Gastrocnemius medialis (tissue), 4 donors: ENCODE data around the gene SLC12A4. TPM values are rescaled to one million over a fixed set of nuclear protein-coding genes. Genes with fewer than 3 reads are reported as not detected.

Source experiments
- ATAC-seq, 2 donors: fragments of 150-250 bp; one replicate each; pipeline ENCODE4 v1.9.1; 2016
- DNase-seq, 2 donors: peaks; one replicate each; pipeline ENCODE4 v3.0.0-alpha.2; 2019
- H3K27ac ChIP-seq, 4 donors: fragments of 200-600 bp; sonication (generic); 1 replicate in 1 of 4; 2 replicates in 3 of 4; pipeline ENCODE4 v1.5.1; 2016 to 2018; ENCODE audit warnings: mild to moderate bottlenecking in 2 of 4, moderate library complexity in 1 of 4
- H3K27me3 ChIP-seq, 3 donors: fragments of 200-600 bp; sonication (generic) in 2 of 3; 1 replicate in 1 of 3; 2 replicates in 2 of 3; pipeline versions ENCODE4 v1.5.1 to v1.6.0; 2016 to 2019; ENCODE audit warnings: mild to moderate bottlenecking in 1 of 3, moderate library complexity in 1 of 3
- H3K36me3 ChIP-seq, 2 donors: fragments of 200-600 bp; sonication (generic) in 1 of 2; one replicate each; pipeline ENCODE4 v1.5.1; 2017 to 2018
- H3K4me1 ChIP-seq, 2 donors: fragments of 200-600 bp; sonication (generic) in 1 of 2; one replicate each; pipeline ENCODE4 v1.5.1; 2016 to 2017; ENCODE audit warnings: mild to moderate bottlenecking in 2 of 2
- H3K4me3 ChIP-seq, 4 donors: fragments of 200-600 bp; sonication (generic) in 3 of 4; 1 replicate in 1 of 4; 2 replicates in 3 of 4; pipeline ENCODE4 v1.5.1; 2016 to 2019; ENCODE audit warnings: mild to moderate bottlenecking in 2 of 4
- H3K9me3 ChIP-seq, 3 donors: fragments of 200-600 bp; sonication (generic) in 2 of 3; 1 replicate in 1 of 3; 2 replicates in 2 of 3; pipeline ENCODE4 v1.5.1; 2016 to 2019
- POLR2A ChIP-seq, 2 donors: fragments of 450-650 bp; IDR thresholded peaks; one replicate each; pipeline ENCODE4 v1.6.1; 2017; ENCODE audit warnings: antibody characterized with exemption in 2 of 2, mild to moderate bottlenecking in 2 of 2, moderate library complexity in 2 of 2
- in situ Hi-C, 4 donors: fragments of 200-750 bp; cut with MboI; loops; one replicate each; pipeline versions ENCODE4 v1.15.0 to v1.8.0; 2017; ENCODE audit warnings: low sequenced_read_pairs in 4 of 4
- intact Hi-C: fragments of 100-400 bp; cut with DNase I; formaldehyde crosslinking; loops from one replicate; pipeline ENCODE4 v1.15.1; 2023; ENCODE audit warnings: low total_unique reads
- total RNA-seq, 4 donors: library from RNA; depleted of rRNA; stranded (reverse); fragments of >200 nt; gene quantifications; one replicate each; pipeline versions ENCODE4 v1.1.0 to v1.2.3, GENCODE V29; 2016
- TF ChIP-seq, protein P1 (sequence below), 5 experiments: fragments of 450-650 bp in 3 of 5; fragments of 200-600 bp in 2 of 5; sonication (generic) in 2 of 5; IDR thresholded peaks in 4 of 5; conservative IDR thresholded peaks in 1 of 5; 1 replicate in 4 of 5; 2 replicates in 1 of 5; pipeline ENCODE4 v1.5.1; 2016 to 2019; ENCODE audit warnings: antibody characterized with exemption in 5 of 5, mild to moderate bottlenecking in 3 of 5, moderate library complexity in 3 of 5

Gene SLC12A4
- total RNA-seq, 4 donors from 2014 or later: 10.4 to 30.8 (median 15.8) TPM

DNA sequence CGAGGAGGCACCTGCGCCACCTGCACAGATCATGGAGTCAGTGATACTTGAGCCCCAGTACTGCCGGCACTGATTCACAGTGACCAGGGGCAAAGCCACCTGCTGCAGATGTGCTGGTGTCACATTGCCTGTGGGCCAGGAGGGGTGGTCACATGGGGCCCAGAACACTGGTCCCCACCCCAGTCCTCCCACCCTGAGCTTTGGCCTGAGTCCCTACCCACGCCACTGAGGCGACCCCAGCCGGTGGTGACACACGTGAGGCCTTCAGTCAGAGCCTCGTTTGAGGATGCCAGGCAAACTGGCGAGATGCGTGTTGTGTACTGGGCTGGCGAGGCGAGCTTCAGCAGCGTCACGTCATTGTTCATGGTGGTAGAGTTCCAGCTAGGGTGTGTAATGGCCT is 38.2 kb downstream of the SLC12A4 start:
- no peak for ATAC-seq
- in situ Hi-C loops (loop anchor here in 1 of 4 donors (10.0 kb wide), 1 partner anchor 45 kb away; the partner anchor contains the start of gene NRN1L), intact Hi-C loops (loop anchor here (10.0 kb wide), 1 partner anchor 375 kb away; no protein-coding TSS in a partner anchor)
- no peaks in the 10 kb centered on the region for H3K27me3 ChIP-seq
- no peak overlapping the region for H3K4me3 ChIP-seq
- H3K9me3 ChIP-seq: no peaks in the 10 kb centered on the region
- no peak for TF ChIP-seq POLR2A (IDR thresholded peaks at IDR 0.05)
- TF ChIP-seq, protein P1, sequence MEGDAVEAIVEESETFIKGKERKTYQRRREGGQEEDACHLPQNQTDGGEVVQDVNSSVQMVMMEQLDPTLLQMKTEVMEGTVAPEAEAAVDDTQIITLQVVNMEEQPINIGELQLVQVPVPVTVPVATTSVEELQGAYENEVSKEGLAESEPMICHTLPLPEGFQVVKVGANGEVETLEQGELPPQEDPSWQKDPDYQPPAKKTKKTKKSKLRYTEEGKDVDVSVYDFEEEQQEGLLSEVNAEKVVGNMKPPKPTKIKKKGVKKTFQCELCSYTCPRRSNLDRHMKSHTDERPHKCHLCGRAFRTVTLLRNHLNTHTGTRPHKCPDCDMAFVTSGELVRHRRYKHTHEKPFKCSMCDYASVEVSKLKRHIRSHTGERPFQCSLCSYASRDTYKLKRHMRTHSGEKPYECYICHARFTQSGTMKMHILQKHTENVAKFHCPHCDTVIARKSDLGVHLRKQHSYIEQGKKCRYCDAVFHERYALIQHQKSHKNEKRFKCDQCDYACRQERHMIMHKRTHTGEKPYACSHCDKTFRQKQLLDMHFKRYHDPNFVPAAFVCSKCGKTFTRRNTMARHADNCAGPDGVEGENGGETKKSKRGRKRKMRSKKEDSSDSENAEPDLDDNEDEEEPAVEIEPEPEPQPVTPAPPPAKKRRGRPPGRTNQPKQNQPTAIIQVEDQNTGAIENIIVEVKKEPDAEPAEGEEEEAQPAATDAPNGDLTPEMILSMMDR (IDR thresholded peaks at IDR 0.05 in 4 of 5, conservative IDR thresholded peaks at IDR 0.05 in 1 of 5): no peak
- H3K27ac ChIP-seq: no peak overlapping the region
- H3K4me1 ChIP-seq: peaks cover 30 to 34% of the 10 kb centered on the region in 2 donors
- DNase-seq: peak in 1 of 2 donors; percentile 11
- H3K36me3 ChIP-seq: peaks cover 0 to 10% of the 10 kb centered on the region in 2 donors

DNA sequence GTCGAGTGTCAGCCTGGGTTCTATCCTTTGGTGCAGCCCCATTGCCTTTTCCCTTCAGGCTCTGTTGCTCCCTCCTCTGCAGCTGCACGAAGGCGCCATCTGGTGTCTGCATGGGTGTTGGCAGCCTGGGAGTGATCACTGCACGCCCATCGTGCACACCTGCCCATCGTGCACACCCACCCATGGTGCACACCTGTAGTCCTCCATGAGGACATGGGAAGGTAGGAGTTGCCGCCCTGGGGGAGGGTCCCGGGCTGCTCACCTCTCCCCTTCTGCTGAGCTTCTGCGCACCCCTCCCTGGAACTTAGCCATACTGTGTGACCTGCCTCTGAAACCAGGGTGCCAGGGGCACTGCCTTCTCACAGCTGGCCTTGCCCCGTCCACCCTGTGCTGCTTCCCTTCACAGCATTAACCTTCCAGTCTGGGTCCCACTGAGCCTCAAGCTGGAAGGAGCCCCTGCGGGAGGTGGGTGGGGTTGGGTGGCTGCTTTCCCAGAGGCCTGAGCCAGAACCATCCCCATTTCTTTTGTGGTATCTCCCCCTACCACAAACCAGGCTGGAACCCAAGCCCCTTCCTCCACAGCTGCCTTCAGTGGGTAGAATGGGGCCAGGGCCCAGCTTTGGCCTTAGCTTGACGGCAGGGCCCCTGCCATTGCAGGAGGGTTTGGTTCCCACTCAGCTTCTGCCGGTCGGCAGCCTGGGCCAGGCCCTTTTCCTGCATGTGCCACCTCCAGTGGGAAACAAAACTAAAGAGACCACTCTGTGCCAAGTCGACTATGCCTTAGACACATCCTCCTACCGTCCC is 39.7 kb downstream of the SLC12A4 start:
- peaks cover 29 to 34% of the 10 kb centered on the region in 2 donors for H3K4me1 ChIP-seq
- ATAC-seq: peak; percentile 59 to 61
- intact Hi-C loops: loop anchor here (1.0 to 10.0 kb wide), 4 partner anchors 44 to 254 kb away; partner anchors contain the start of genes NRN1L and THAP11

DNA sequence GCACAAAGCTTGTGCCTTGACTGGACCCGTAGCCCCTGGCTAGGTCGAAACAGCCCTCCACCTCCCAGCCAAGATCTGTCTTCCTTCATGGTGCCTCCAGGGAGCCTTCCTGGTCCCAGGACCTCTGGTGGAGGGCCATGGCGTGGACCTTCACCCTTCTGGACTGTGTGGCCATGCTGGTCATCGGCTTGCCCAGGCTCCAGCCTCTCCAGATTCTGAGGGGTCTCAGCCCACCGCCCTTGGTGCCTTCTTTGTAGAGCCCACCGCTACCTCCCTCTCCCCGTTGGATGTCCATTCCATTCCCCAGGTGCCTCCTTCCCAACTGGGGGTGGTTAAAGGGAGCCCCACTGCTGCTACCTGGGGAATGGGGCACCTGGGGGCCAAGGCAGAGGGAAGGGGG is 40.3 kb downstream of the SLC12A4 start:
- in situ Hi-C loops (loop anchor here (5.0 to 10.0 kb wide), 3 partner anchors 103 to 113 kb away; no protein-coding TSS in a partner anchor), intact Hi-C loops (loop anchor here (1.0 to 10.0 kb wide), 4 partner anchors 44 to 253 kb away; partner anchors contain the start of genes NRN1L and THAP11)
- Histone ChIP-seq H3K36me3 (peaks cover 0 to 10% of the 10 kb centered on the region in 2 donors), H3K27me3 (no peaks in the 10 kb centered on the region), H3K4me3 (no peak overlapping the region), H3K9me3 (no peaks in the 10 kb centered on the region), H3K27ac (peak overlapping the region in 2 of 4 donors; percentile 60 to 66), H3K4me1 (peaks cover 33 to 40% of the 10 kb centered on the region in 2 donors)
- ATAC-seq: no peak
- DNase-seq: peak in 1 of 2 donors; percentile 11
- TF ChIP-seq, protein P1 (IDR thresholded peaks at IDR 0.05 in 4 of 5, conservative IDR thresholded peaks at IDR 0.05 in 1 of 5): no peak
- no peak for TF ChIP-seq POLR2A (IDR thresholded peaks at IDR 0.05)

More for the DNA sequence above, 39.7 kb downstream of the SLC12A4 start:
- Histone ChIP-seq H3K4me3 (no peak overlapping the region), H3K27me3 (no peaks in the 10 kb centered on the region), H3K9me3 (no peaks in the 10 kb centered on the region), H3K27ac (peak overlapping the region in 2 of 4 donors; percentile 60 to 66), H3K36me3 (peaks cover 0 to 10% of the 10 kb centered on the region in 2 donors)
- no peak for TF ChIP-seq POLR2A (IDR thresholded peaks at IDR 0.05)
- TF ChIP-seq, protein P1 (IDR thresholded peaks at IDR 0.05 in 4 of 5, conservative IDR thresholded peaks at IDR 0.05 in 1 of 5): peak; percentile 88 to 95 (median 93)
- in situ Hi-C loops: loop anchor here (5.0 to 10.0 kb wide), 3 partner anchors 104 to 114 kb away; no protein-coding TSS in a partner anchor
- DNase-seq: peak; percentile 46 to 65

DNA sequence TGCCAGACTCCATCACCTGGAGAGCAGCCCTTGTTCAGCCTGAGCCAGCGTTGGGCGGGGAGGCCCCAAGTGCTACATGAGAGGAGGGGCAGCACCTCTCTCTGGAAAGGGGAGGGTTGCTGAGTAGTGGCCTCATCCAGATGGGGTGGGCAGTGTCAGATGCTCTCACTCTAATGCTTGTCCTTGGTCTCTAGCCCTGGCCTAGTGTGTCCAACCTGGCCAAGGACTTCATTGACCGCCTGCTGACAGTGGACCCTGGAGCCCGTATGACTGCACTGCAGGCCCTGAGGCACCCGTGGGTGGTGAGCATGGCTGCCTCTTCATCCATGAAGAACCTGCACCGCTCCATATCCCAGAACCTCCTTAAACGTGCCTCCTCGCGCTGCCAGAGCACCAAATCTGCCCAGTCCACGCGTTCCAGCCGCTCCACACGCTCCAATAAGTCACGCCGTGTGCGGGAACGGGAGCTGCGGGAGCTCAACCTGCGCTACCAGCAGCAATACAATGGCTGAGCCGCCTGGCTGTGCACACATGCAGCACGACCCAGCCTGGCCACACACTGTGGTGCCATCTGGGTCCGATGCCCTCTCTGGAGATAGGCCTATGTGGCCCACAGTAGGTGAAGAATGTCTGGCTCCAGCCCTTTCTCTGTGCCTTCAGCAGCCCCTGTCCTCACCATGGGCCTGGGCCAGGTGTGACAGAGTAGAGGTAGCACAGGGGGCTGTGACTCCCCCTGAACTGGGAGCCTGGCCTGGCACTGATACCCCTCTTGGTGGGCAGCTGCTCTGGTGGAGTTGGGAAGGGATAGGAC is 41.1 kb downstream of the SLC12A4 start:
- peak overlapping the region; percentile 66 to 81 (median 78) for H3K27ac ChIP-seq
- peaks cover 0 to 10% of the 10 kb centered on the region in 2 donors for H3K36me3 ChIP-seq
- intact Hi-C loops: loop anchor here (5.0 to 10.0 kb wide), 2 partner anchors 85 to 253 kb away; partner anchors contain the start of gene THAP11
- in situ Hi-C loops: loop anchor here (5.0 to 10.0 kb wide), 3 partner anchors 103 to 113 kb away; no protein-coding TSS in a partner anchor
- no peaks in the 10 kb centered on the region for H3K27me3 ChIP-seq
- H3K4me3 ChIP-seq: no peak overlapping the region
- ATAC-seq (no peak), DNase-seq (peak in 1 of 2 donors; percentile 16)
- H3K4me1 ChIP-seq: peaks cover 33 to 44% of the 10 kb centered on the region in 2 donors
- H3K9me3 ChIP-seq: no peaks in the 10 kb centered on the region
- TF ChIP-seq, protein P1 (IDR thresholded peaks at IDR 0.05 in 4 of 5, conservative IDR thresholded peaks at IDR 0.05 in 1 of 5): no peak
